GM12891 (cell line): ENCODE measurements around the gene SSH2.

Source experiments
- PAX5 ChIP-seq: IDR thresholded peaks from 2 replicates; pipeline ENCODE4 v1.6.1; 2011; ENCODE audit warnings: low read length, moderate library complexity, mild to moderate bottlenecking; ENCODE audit not compliant: insufficient read depth, severe bottlenecking
- POLR2A ChIP-seq: IDR thresholded peaks from 2 replicates; pipeline ENCODE4 v1.6.1; 2011; ENCODE audit warnings: low read depth, low read length, control low read depth
- POLR2AphosphoS5 ChIP-seq: IDR thresholded peaks from 2 replicates; pipeline ENCODE4 v1.6.1; 2011; ENCODE audit warnings: low read depth, low read length, control low read depth
- POU2F2 ChIP-seq: IDR thresholded peaks from 2 replicates; pipeline ENCODE4 v1.6.1; 2011; ENCODE audit warnings: low read depth, mild to moderate bottlenecking, control low read depth, low read length, moderate library complexity
- SPI1 ChIP-seq: IDR thresholded peaks from 2 replicates; pipeline ENCODE4 v1.6.1; 2011; ENCODE audit warnings: low read depth, low read length, control low read depth
- TAF1 ChIP-seq: IDR thresholded peaks from 2 replicates; pipeline ENCODE4 v1.6.1; 2011; ENCODE audit warnings: low read depth, low read length, control low read depth

GRCh38 chr17:29611351-29612093 lies 318.5 kb downstream of the SSH2 start:
- TF ChIP-seq POLR2AphosphoS5 (no peak), TAF1 (no peak), POLR2A (no peak), SPI1 (no peak), POU2F2 (no peak), PAX5 (no peak)
